GM19372 (cell line): Measurements from ENCODE around the gene NPPA.

ENCODE experiments used
- ATAC-seq: cut with Tn5 transposase; IDR thresholded peaks from one replicate; pipeline ENCODE4 v1.9.1; 2021; ENCODE audit warnings: mild to moderate bottlenecking, low read depth, moderate library complexity; ENCODE audit not compliant: unreplicated experiment

Gene NPPA

DNA sequence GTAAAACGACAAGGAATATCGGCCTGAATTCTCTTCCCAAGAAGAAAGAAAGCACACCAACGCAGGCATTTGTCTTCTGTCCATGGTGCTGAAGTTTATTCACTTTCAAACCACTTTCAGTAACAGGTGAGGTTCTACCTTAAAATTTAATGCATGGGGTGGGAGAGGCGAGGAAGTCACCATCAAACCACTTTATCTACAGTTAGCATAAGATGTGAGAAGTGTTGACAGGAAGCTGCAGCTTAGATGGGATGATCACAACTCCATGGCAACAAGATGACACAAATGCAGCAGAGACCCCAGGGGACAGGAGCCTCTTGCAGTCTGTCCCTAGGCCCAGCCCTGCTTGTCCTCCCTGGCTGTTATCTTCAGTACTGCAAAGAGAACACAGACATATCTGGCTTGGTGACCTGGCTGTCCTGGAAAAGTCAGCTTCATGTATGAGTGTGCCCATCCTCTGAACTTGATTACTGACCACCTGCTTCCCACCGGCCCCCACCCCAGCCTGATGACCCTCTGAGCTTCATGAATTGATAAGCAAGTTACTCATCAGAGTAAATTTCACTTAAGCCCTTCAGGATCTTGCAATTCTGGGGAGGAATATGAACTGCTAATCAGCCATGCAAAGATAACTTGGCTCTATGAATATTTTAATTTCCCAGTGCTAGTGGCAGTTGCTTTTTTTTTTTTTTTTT lies 1.8 kb downstream of the NPPA start:
- no peak for ATAC-seq

DNA sequence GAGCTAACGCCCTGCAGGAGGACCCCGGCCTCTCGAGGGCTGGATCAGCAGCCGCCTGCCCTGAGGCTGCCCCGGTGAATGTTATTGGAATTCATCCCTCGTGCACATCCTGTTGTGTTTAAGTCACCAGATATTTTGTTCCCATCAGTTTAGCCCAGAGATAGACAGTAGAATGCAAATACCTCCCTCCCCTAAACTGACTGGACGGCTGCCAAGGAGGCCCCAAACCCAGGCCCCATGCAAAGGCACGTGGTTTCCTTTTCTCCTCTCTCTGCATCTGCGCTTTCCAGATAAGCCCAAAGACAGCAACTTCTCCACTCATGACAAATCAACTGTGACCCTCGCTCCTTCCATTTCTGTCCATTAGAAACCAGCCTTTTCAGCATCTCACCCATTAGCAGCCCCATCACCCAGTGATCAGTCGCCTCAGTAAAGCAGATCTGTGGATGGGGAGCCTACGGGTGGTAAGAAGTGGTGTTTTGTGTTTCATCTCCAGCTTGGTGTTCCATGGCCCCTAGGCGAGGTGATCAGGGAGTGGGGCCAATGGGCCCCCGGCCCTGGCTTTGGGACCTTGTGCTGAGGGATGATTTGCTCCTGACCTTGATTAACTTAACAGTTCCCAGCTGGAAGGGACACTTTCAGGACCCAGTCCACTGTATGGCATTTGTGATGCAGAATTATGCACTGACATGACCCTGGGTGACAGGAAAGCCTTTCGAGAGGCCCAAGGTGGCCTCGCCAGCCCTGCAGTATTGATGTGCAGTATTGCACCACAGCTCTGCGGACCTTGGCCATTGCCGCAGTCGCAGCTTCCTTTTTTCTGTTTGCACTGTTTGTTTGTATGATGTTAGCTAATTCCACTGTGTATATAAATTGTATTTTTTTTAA lies 5.2 kb downstream of the NPPA start:
- no peak for ATAC-seq

DNA sequence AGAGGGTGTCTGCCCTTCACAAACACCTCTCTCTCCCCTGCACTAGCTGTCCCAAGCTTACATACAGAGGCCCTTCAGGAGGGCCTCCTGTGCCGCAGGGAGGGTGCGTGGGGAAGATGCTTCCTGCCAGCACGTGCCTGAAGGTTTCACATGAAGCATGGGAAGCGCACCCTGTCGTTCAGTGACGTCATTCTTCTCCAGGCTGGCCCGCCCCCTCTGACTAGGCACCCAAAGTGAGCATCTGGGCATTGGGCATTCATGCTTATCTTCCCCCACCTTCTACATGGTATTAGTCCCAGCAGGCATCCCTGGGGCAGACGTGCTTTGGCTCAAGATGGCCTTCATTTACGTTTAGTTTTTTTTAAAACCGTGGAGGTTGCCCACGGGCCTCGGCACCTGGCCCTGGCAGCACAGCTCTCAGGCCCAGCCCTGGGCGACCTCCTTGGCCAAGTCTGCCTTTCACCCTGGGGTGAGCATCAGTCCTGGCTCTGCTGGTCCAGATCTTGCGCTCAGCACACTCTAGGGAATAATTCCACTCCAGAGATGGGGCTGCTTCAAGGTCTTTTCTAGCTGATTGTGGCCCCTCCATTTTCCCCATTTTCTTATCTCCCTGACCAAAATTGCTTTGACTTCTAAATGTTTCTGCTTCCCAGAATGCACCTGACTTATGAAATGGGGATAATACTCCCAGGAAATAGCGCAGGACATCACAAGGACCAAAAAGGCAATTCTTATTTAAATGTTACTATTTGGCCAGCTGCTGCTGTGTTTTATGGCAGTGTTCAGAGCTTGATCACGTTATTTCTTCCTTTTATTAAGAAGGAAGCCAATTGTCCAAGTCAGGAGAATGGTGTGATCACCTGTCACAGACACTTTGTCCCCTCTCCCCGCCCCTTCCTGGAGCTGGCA lies 6.1 kb downstream of the NPPA start:
- no peak for ATAC-seq

DNA sequence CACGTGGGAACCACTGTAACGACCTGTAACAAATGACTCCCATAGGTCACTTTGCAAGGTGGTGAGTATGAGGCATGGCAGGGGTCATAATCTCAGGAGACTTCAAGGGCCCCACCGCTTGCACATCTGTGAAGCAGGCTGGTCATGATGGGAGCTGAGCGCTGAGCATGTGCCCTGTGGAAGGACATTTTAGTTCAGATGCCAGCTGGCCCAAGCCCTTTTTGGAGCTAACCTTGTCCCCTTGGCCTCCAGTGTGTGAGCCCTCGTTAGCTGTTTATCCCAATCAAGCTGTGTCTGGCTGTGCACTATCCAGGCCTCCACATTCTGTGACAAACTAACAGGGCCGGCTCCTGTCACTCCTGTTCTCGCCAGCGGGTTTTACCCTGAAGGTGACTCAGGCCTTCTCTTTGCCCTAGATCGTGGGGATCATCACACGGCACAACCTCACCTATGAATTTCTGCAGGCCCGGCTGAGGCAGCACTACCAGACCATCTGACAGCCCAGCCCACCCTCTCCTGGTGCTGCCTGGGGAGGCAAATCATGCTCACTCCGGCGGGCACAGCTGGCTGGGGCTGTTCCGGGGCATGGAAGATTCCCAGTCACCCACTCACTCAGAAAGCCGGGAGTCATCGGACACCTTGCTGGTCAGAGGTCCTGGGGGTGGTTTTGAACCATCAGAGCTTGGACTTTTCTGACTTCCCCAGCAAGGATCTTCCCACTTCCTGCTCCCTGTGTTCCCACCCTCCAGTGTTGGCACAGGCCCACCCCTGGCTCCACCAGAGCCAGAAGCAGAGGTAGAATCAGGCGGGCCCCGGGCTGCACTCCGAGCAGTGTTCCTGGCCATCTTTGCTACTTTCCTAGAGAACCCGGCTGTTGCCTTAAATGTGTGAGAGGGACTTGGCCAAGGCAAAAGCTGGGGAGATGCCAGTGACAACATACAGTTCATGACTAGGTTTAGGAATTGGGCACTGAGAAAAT lies 7.6 kb downstream of the NPPA start:
- no peak for ATAC-seq

DNA sequence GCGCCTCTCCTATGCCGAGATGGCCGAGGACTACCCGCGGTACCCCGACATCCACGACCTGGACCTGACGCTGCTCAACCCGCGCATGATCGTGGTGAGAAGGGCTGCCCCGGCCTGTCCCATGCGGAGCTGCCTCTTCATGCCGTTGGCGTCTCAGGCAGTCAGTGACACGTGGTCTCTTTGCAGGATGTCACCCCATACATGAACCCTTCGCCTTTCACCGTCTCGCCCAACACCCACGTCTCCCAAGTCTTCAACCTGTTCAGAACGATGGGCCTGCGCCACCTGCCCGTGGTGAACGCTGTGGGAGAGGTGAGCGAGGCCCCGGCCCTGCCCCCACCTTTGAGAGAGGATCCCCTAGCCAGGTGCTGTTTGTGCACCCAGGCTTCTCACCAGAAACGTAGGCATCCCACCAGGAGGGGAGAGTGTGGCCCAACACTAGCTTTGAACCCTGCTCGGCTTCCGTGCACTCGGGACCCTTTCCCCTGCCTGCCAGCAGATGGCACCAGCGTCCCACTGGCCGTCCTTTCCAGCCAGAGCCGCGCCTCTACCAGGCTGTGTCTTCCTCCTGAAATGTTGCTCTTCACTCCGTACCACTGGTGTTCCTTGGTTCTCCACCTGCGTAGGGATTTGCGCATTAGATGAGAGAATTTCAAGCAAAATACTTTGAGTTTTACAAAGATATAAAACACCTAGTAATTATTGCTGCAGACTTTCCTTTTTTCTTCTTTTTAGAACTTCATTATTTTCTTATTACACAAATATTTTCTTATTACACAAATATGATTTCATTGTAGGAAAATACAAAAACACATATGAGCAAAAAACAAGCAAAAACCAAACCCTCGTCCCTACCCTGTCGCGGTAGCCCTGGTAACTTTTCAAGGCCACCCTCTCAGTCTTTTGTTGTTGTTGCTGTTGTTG lies 9.0 kb downstream of the NPPA start:
- no peak for ATAC-seq

DNA sequence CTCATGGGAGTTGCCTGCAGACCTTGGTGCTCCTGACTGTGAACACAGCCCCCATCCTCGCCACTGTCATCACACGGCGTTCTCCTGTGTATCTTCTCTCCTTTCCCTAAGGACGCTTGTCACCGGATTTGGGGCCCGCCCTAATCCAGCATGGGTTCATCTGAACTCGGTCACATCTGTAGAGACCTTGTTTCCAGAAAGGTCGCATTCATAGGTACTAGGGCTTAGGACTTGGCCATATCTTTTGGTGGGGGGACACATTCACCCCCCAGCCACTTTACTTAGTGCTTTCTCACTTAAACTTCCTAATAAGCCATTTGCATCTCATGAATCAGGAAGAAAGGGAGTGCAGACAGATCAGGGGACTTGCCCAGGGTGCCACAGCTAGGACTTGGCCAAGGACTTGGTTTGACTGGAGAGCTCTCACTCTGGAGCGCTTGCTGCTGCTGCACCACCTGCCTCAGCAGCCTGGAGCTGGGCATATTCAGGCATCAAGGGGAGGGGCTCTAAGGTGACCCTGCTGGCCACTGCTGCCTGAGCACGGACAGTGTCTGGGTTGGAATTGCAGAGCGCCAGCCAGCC lies 9.7 kb downstream of the NPPA start:
- no peak for ATAC-seq

DNA sequence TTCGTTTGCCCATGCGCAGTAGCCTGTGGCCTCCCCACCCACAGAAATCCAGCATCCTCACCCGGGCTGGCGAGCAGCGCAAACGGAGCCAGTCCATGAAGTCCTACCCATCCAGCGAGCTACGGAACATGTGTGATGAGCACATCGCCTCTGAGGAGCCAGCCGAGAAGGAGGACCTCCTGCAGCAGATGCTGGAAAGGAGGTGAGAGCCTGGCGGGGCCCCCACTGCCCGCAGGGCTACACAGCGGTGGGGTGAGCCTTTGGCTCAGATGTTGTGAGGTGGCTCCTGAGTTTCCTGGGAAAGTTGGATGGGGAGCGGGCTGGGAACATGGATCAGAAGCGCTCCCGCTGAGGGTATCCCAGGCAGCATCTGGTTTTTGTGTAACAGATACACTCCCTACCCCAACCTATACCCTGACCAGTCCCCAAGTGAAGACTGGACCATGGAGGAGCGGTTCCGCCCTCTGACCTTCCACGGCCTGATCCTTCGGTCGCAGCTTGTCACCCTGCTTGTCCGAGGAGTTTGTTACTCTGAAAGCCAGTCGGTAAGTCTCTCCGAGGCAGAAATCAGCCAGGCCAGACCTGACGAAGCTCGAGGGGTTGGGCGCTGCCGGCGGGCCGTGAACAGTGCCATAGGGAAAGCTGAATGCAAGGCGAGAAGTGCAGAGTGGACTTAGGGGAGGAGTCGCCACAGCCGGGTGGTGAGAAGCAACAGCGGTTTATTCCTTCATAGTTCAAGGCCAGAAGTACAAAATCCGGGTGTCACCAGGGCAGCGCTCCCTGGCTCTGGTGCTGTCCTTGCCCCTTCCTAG lies 10.4 kb downstream of the NPPA start:
- no peak for ATAC-seq

DNA sequence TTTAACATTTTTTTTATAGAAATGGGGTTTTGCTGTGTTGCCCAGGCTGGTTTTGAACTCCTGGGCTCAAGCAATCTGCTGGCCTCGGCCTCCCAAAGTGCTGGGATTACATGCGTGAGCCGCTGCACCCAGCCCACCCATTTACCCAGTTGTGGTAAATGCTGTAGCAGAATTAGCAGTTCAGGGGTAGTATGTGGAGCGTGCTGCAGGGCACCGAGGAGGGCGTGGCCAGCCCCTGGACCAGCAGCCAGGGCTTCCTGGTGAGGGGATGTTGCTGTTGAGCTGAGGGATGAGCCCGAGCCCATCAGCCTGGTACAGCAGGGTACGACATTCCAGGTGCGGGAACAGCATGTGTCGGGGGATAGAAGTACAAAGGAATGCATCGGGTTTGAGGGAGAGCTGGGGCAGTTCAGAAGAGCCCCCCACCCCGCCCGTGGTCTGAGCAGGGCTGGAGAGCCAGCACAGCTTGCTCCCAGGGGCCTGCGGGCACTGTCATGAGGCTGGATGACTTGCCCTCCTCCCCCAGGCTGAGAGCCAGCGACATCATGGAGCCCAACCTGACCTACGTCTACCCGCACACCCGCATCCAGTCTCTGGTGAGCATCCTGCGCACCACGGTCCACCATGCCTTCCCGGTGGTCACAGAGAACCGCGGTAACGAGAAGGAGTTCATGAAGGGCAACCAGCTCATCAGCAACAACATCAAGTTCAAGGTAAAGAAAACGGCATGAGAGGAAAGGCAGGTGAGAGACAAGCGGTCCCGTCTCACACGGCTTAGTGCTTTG lies 11.9 kb downstream of the NPPA start:
- no peak for ATAC-seq

DNA sequence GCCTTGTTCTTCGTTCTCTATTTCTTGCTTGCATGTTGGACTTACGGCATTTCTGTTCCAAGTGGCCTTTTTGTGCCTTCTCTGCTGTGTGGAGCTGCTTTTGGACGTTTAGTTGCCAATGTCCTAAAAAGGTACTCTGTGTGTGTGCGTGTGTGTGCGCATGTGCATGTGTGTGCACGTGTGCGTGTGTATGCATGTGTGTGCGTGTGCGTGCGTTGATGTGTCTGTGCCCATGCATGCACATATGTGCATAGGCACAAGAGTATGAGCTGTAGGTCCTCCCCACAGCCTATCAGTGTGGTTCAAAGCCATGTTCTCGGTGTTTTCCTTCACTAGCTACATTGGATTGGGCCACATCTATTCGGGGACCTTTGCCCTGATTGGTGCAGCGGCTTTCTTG lies 13.7 kb downstream of the NPPA start:
- ATAC-seq, result no peak

DNA sequence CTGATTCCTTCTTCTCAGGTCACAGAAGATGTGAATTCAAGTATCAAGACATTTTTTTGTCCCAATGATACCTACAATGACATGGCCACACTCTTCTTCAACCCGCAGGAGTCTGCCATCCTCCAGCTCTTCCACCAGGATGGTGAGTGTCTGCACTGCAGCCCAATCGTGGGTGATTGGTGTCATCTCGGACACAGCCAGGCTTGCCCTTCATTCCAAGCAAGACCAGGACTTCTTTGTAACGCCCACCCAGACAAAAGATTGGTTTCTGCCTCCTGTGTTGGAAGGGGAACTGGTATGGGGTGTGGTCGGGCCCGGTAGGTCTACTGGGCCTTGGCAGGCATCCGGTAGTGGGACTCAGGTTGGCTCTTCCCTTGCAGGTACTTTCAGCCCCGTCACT lies 14.1 kb downstream of the NPPA start:
- ATAC-seq, result no peak

DNA sequence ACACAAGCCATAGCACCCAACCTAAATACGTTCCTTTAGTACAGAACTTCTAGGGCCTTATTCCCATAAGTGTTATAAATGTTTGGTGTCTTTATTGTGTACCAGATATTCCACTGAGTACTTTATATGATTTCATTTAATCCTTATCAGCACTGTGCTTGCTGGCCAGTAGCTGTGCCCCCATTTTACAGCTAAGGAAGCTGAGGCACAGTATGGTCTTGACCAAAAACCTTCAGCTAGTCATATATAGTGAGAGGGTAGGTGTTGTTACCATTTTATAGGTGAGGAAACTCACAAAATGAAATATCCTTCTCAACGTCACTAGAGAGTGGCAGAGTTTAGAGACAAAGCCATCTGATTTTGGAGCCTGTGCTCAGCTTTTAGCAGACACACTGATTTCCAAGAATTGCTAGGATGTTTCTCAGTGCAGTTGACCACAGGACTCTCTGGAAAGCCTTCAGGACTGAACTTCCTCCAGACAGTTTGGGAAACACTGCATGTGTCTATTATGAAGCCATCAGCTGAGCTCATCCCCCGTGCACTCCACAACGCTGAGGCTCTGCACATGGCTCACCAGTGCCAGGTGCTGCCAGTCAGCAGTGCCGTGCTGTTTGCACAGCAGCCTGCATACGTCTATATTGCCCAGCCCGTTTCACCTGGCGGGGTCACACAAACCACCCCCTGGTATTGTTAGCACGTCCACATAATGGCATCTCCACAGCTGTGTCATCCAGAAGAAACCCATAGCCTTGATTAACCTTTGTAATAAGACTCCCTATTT lies 15.4 kb downstream of the NPPA start:
- no peak for ATAC-seq

DNA sequence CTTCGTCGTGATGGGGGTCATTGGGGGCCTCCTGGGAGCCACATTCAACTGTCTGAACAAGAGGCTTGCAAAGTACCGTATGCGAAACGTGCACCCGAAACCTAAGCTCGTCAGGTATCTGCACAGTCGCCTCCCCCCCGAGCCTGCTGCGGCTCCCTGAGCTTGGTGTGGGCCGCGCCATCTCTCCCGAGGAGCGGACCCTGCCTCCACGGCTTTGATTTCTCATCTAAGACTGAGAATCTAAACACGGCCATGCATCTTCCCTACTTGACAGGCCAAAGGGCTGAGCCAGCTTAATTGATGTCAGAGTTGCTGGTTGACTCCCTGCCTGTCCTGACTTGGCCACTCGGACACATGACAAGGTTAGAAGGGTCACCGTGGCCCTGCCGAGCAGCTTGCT lies 19.1 kb downstream of the NPPA start:
- ATAC-seq, result no peak

DNA sequence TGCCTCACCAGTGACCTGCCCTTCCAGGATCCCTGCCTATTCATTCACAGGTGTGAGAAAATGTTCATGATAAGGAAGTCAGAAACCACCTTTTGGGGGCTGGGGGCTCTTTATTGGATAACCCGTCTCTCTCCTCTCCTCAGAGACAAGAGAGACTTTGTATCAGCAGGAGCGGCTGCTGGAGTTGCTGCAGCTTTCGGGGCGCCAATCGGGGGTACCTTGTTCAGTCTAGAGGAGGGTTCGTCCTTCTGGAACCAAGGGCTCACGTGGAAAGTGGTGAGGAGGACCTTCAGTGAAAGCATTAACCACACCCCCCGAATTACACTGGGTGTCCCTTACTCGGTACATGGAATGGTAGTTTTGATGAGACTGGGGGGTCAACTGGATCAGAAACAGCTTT lies 20.6 kb downstream of the NPPA start:
- ATAC-seq, result no peak

DNA sequence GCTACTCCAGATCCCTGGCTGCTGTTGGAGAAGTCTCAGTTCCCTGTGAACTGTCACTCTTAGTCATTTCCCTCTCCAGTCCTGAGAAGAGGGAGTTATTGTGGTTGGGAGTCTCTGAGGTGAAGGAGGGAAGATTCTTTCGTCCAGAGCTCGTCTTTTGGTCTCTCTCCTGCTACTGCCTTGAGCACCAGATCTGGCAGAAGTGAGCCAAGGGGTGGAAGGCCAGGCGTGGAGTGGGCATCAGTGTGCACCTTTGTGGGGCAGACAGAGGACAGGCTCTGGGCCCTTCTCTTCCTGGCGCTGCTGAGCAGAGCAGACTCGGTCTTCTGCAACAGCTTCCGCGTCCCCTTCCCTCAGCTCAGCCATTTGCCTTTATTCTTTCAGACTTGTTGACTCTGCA lies 22.5 kb downstream of the NPPA start:
- ATAC-seq, result no peak

DNA sequence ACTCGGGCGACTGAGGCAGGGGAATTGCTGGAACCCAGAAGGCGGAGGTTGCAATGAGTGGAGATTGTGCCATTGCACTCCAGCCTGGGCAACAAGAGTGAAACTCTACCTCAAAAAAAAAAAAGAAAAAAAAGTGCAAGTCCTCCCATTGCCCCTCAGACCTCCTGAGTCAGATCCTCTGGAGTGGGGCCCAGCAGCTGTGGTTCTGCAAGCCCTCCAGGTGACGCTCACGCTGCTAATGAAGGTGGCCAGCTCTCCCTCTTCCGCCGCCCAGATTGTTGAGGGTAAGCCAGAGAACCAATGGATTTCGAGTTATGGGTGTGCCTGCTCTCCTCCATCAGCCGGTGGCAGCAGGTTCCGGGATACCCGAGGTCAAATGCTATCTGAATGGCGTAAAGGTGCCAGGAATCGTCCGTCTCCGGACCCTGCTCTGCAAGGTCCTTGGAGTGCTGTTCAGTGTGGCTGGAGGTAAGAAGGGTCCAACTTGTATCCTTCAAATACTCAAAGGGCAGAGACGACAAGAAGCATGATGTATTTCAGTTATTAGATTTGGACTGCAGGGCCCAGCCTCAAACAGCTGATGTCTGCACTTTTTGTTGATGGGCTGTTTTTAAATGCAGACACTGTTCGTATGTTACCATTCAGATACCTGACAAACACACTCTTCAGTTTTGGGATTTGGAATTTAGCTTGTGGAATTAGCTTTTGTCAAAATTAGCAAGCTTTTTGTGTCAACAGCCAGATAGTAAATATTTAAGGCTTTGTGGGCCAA lies 24.0 kb downstream of the NPPA start:
- no peak for ATAC-seq
